ENCODE measurements around the gene ITGA2.
A peak's percentile ranks its signal among the peaks of the same experiment; 100 is the strongest.
"Not testable (repeated sequence)": the region's sequence is repeated elsewhere in the genome, so short reads cannot be mapped to it uniquely, and the experiment has no call there.

ITGA2 gene

GRCh38 chr5:53109443-53110127 is 120.4 kb downstream of the ITGA2 start, which contains the start of gene MOCS2:
Gene MOCS2, minus strand, starts transcription at chr5:53109757. Its CDS starts 2,583 bp downstream, at chr5:53107174.
- DNase-seq = peak; percentile 91

GRCh38 chr5:53110156-53110555 is 121.0 kb downstream of the ITGA2 start:
- DNase-seq = no peak

GRCh38 chr5:53111139-53111538 is 122.0 kb downstream of the ITGA2 start:
- no peak for DNase-seq

GRCh38 chr5:53112307-53112706 is 123.2 kb downstream of the ITGA2 start:
- not testable (repeated sequence) for DNase-seq

GRCh38 chr5:53112909-53113308 is 123.8 kb downstream of the ITGA2 start:
- DNase-seq = no peak

- DNase-seq = no peak
Measured at GRCh38 chr5:53113947-53114346, 124.8 kb downstream of the ITGA2 start.

GRCh38 chr5:53114988-53115387 is 125.8 kb downstream of the ITGA2 start:
- no peak for DNase-seq

GRCh38 chr5:53116597-53116996 is 127.4 kb downstream of the ITGA2 start:
- no peak for DNase-seq

- DNase-seq = no peak
Measured at GRCh38 chr5:53118879-53119278, 129.7 kb downstream of the ITGA2 start.

- no peak for DNase-seq
Measured at GRCh38 chr5:53120165-53120564, 131.0 kb downstream of the ITGA2 start.

GRCh38 chr5:53123702-53124101 is 134.6 kb downstream of the ITGA2 start:
- DNase-seq = no peak

- DNase-seq = no peak
Measured at GRCh38 chr5:53126521-53126920, 137.4 kb downstream of the ITGA2 start.

GRCh38 chr5:53127107-53127506 is 138.0 kb downstream of the ITGA2 start:
- DNase-seq = no peak

GRCh38 chr5:53128481-53128880 is 139.3 kb downstream of the ITGA2 start:
- DNase-seq = no peak

GRCh38 chr5:53130266-53130665 is 141.1 kb downstream of the ITGA2 start:
- DNase-seq = no peak

GRCh38 chr5:53133020-53133419 is 143.9 kb downstream of the ITGA2 start:
- no peak for DNase-seq
